Head of caudate nucleus (tissue), 42 donors: ENCODE measurements around the gene TXNL4B.

Experiments
- DNase-seq, 42 donors: peaks; one replicate each; pipeline versions ENCODE4 v3.0.0 to v3.0.0-alpha.2; 2020 to 2021; ENCODE audit warnings: mixed read lengths in 7 of 42
- intact Hi-C: fragments of 100-400 bp; cut with DNase I; formaldehyde crosslinking; loops from one replicate; pipeline ENCODE4 v1.15.0; 2022

The TXNL4B gene

GRCh38 chr16:72093448-72094265 is at the start of gene TXNL4B, which contains the start of gene DHX38:
TSS of gene TXNL4B (minus strand) at chr16:72093620. CDS start at chr16:72090749, 2,871 bp downstream.
TSS of gene DHX38 (plus strand) at chr16:72093847. CDS start at chr16:72096158, 2,311 bp downstream.
- intact Hi-C loops: loop anchor here (2.0 to 10.0 kb wide), 2 partner anchors 85 to 209 kb away; partner anchors contain the start of genes DHODH and ZNF821
- peak; percentile 88 to 100 (median 96) for DNase-seq

GRCh38 chr16:72142476-72142875 is 49.1 kb upstream of the TXNL4B start:
- no peak for DNase-seq
- intact Hi-C loops: no loop called here

- no peak for DNase-seq
- intact Hi-C loops: no loop called here
Observed at GRCh38 chr16:72139908-72140307, 46.5 kb upstream of the TXNL4B start.

GRCh38 chr16:72138064-72138572 is 44.7 kb upstream of the TXNL4B start:
- no peak for DNase-seq
- intact Hi-C loops: no loop called here

- DNase-seq: no peak
- intact Hi-C loops: no loop called here
Observed at GRCh38 chr16:72137380-72138063, 44.1 kb upstream of the TXNL4B start.

GRCh38 chr16:72134507-72134906 is 41.1 kb upstream of the TXNL4B start:
- no peak for DNase-seq
- intact Hi-C loops: no loop called here

- intact Hi-C loops: no loop called here
- no peak for DNase-seq
Observed at GRCh38 chr16:72132726-72133125, 39.3 kb upstream of the TXNL4B start.

GRCh38 chr16:72131036-72131435 is 37.6 kb upstream of the TXNL4B start:
- DNase-seq: peak in 11 of 42 donors; percentile 20 to 64 (median 36)
- intact Hi-C loops: no loop called here

- DNase-seq: no peak
- intact Hi-C loops: no loop called here
Observed at GRCh38 chr16:72129976-72130656, 36.7 kb upstream of the TXNL4B start.

- DNase-seq: no peak
- intact Hi-C loops: no loop called here
Observed at GRCh38 chr16:72128701-72129100, 35.3 kb upstream of the TXNL4B start.

- intact Hi-C loops: no loop called here
- DNase-seq: peak in 1 of 42 donors; percentile 47
Observed at GRCh38 chr16:72126429-72126765, 33.0 kb upstream of the TXNL4B start.

GRCh38 chr16:72125635-72126428 is 32.4 kb upstream of the TXNL4B start:
- intact Hi-C loops: no loop called here
- peak in 3 of 42 donors; percentile 7 to 42 (median 26) for DNase-seq

- DNase-seq: peak; percentile 59 to 93 (median 83)
- intact Hi-C loops: no loop called here
Observed at GRCh38 chr16:72124761-72125634, 31.6 kb upstream of the TXNL4B start.

GRCh38 chr16:72124148-72124547 is 30.7 kb upstream of the TXNL4B start:
- intact Hi-C loops: no loop called here
- peak in 2 of 42 donors; percentile 3 to 22 for DNase-seq

- DNase-seq: peak in 1 of 42 donors; percentile 34
- intact Hi-C loops: no loop called here
Observed at GRCh38 chr16:72123426-72123825, 30.0 kb upstream of the TXNL4B start.

GRCh38 chr16:72122916-72123315 is 29.5 kb upstream of the TXNL4B start:
- DNase-seq: peak in 1 of 42 donors; percentile 18

GRCh38 chr16:72122308-72122707 is 28.9 kb upstream of the TXNL4B start:
- no peak for DNase-seq
- intact Hi-C loops: no loop called here

More at GRCh38 chr16:72122916-72123315, 29.5 kb upstream of the TXNL4B start:
- intact Hi-C loops: no loop called here

- intact Hi-C loops: no loop called here
- peak in 2 of 42 donors; percentile 18 to 21 for DNase-seq
Observed at GRCh38 chr16:72120026-72120425, 26.6 kb upstream of the TXNL4B start.
